Fibroblast of skin of left biceps (primary cell): ENCODE results near the gene TNFAIP6.
A peak's percentile ranks its signal among the peaks of the same experiment; 100 is the strongest.

ENCODE experiments used
- DNase-seq, 2 experiments: peaks; one replicate each; pipeline ENCODE4 v3.0.0-alpha.2; 2013; ENCODE audit warnings: low read depth in 2 of 2

The TNFAIP6 gene

GRCh38 chr2:151359768-151360461, 2.5 kb downstream of the TNFAIP6 start:
- no peak for DNase-seq

- DNase-seq = no peak
These were observed 4.4 kb downstream of the TNFAIP6 start for GRCh38 chr2:151361674-151362370.

- DNase-seq = no peak
These were observed 6.3 kb downstream of the TNFAIP6 start for GRCh38 chr2:151363709-151364108.

GRCh38 chr2:151367571-151367970, 10.2 kb downstream of the TNFAIP6 start:
- DNase-seq = no peak

GRCh38 chr2:151374436-151374835, 17.0 kb downstream of the TNFAIP6 start:
- DNase-seq = no peak

GRCh38 chr2:151379169-151379568, 21.8 kb downstream of the TNFAIP6 start:
- no peak for DNase-seq

- DNase-seq = no peak
These were observed 23.3 kb downstream of the TNFAIP6 start for GRCh38 chr2:151380580-151381235.

GRCh38 chr2:151381266-151381665, 23.9 kb downstream of the TNFAIP6 start:
- peak; percentile 59 to 65 for DNase-seq

- DNase-seq = no peak
These were observed 30.6 kb downstream of the TNFAIP6 start for GRCh38 chr2:151388011-151388410.

GRCh38 chr2:151391436-151391835, 34.0 kb downstream of the TNFAIP6 start:
- no peak for DNase-seq

- DNase-seq = no peak
These were observed 37.1 kb downstream of the TNFAIP6 start for GRCh38 chr2:151394509-151394908.

- DNase-seq = no peak
These were observed 38.4 kb downstream of the TNFAIP6 start for GRCh38 chr2:151395509-151396374.

GRCh38 chr2:151399981-151400380, 42.6 kb downstream of the TNFAIP6 start:
- DNase-seq = no peak

- no peak for DNase-seq
These were observed 43.8 kb downstream of the TNFAIP6 start for GRCh38 chr2:151401149-151401548.

- no peak for DNase-seq
These were observed 46.5 kb downstream of the TNFAIP6 start for GRCh38 chr2:151403914-151404313.

GRCh38 chr2:151405376-151405775, 48.0 kb downstream of the TNFAIP6 start:
- DNase-seq = no peak

GRCh38 chr2:151407281-151407680, 49.9 kb downstream of the TNFAIP6 start:
- no peak for DNase-seq

GRCh38 chr2:151408788-151409600, 51.6 kb downstream of the TNFAIP6 start:
- DNase-seq = no peak

- DNase-seq = peak; percentile 74 to 81
These were observed 52.5 kb downstream of the TNFAIP6 start, which contains the start of gene RIF1 for GRCh38 chr2:151409601-151410484. Gene RIF1 (plus strand): TSS chr2:151409902. CDS start chr2:151410424, 522 bp downstream.

GRCh38 chr2:151410485-151410834, 53.1 kb downstream of the TNFAIP6 start:
- no peak for DNase-seq
